K562 (cell line): ENCODE data around the gene ATF1. TPM values are rescaled to one million over a fixed set of nuclear protein-coding genes. Genes with fewer than 3 reads are reported as not detected.

Experiments
- BDP1 ChIP-seq: IDR thresholded peaks from 3 replicates; pipeline ENCODE4 v1.6.1; 2011; ENCODE audit not compliant: insufficient read length, insufficient read depth
- DLX4 ChIP-seq: fragments of 250-450 bp; sonication (Bioruptor Pico); IDR thresholded peaks from 2 replicates; pipeline ENCODE4 v1.6.1; 2021; ENCODE audit warnings: mild to moderate bottlenecking
- EHMT2 ChIP-seq: fragments of 450-650 bp; IDR thresholded peaks from 2 replicates; pipeline ENCODE4 v1.6.1; 2018; ENCODE audit warnings: antibody characterized with exemption
- HES1 ChIP-seq: fragments of 450-650 bp; IDR thresholded peaks from 2 replicates; pipeline ENCODE4 v1.6.1; 2016; ENCODE audit warnings: low read depth, mild to moderate bottlenecking, moderate library complexity
- LARP7 ChIP-seq: fragments of 450-650 bp; IDR thresholded peaks from 2 replicates; pipeline ENCODE4 v1.6.1; 2016
- MXD1 ChIP-seq: fragments of 250-450 bp; sonication (Bioruptor Pico); IDR thresholded peaks from 2 replicates; pipeline ENCODE4 v1.8.0; 2021; ENCODE audit warnings: borderline replicate concordance, mild to moderate bottlenecking, moderate library complexity; ENCODE audit not compliant: poor library complexity, severe bottlenecking
- NBN ChIP-seq: fragments of 450-650 bp; IDR thresholded peaks from 2 replicates; pipeline ENCODE4 v1.6.1; 2016; ENCODE audit warnings: low read depth, mild to moderate bottlenecking
- NEUROD1 ChIP-seq: fragments of 150-350 bp; IDR thresholded peaks from 2 replicates; pipeline ENCODE4 v1.6.1; 2014; ENCODE audit warnings: borderline replicate concordance, low read length, low read depth; ENCODE audit not compliant: partially characterized antibody
- NFXL1 ChIP-seq: fragments of 450-650 bp; formaldehyde crosslinking; IDR thresholded peaks from 2 replicates; pipeline ENCODE4 v1.4.0; 2021; ENCODE audit warnings: mild to moderate bottlenecking
- NONO ChIP-seq, 2 experiments: fragments of 200-400 bp in 1 of 2; fragments of 450-650 bp in 1 of 2; formaldehyde crosslinking in 1 of 2; IDR thresholded peaks; 2 replicates each; pipeline ENCODE4 v1.6.1; 2017; ENCODE audit warnings: low read depth in 2 of 2, mild to moderate bottlenecking in 2 of 2, moderate library complexity in 2 of 2, low read length in 1 of 2
- NR1H2 ChIP-seq: sonication (generic); formaldehyde crosslinking; IDR thresholded peaks from 2 replicates; pipeline ENCODE4 v1.4.0; 2020; ENCODE audit warnings: mild to moderate bottlenecking, missing genetic modification reagents
- POLR2G ChIP-seq: fragments of 200-400 bp; formaldehyde crosslinking; IDR thresholded peaks from 2 replicates; pipeline ENCODE4 v1.6.1; 2017; ENCODE audit warnings: low read depth, mild to moderate bottlenecking, antibody characterized with exemption, low read length, moderate library complexity
- SMC3 ChIP-seq: conservative IDR thresholded peaks from 2 replicates; pipeline ENCODE4 v1.6.1; 2011; ENCODE audit warnings: low read depth, low read length, improper control_type of control experiment; ENCODE audit not compliant: insufficient read depth
- SNIP1 ChIP-seq: fragments of 450-650 bp; IDR thresholded peaks from 2 replicates; pipeline ENCODE4 v1.7.1; 2017; ENCODE audit warnings: low read depth, mild to moderate bottlenecking
- SUPT5H ChIP-seq: fragments of 450-650 bp; IDR thresholded peaks from 2 replicates; pipeline ENCODE4 v1.6.1; 2016
- THAP12 ChIP-seq: fragments of 250-450 bp; sonication (Bioruptor Pico); IDR thresholded peaks from 2 replicates; pipeline ENCODE4 v1.9.0; 2021; ENCODE audit warnings: mild to moderate bottlenecking, inconsistent platforms
- TOE1 ChIP-seq, 2 experiments: fragments of 450-650 bp in 1 of 2; sonication (generic) in 1 of 2; formaldehyde crosslinking in 1 of 2; IDR thresholded peaks; 2 replicates each; pipeline versions ENCODE4 v1.7.1 to v1.8.0; 2016 to 2022; ENCODE audit warnings: borderline replicate concordance in 2 of 2, mild to moderate bottlenecking in 2 of 2, antibody characterized with exemption in 1 of 2, inconsistent platforms in 1 of 2, low read depth in 1 of 2, missing genetic modification reagents in 1 of 2, moderate library complexity in 1 of 2
- U2AF1 ChIP-seq: fragments of 200-400 bp; formaldehyde crosslinking; optimal IDR thresholded peaks from 2 replicates; pipeline ENCODE3; 2017; ENCODE audit warnings: mild to moderate bottlenecking, low read depth, low read length, moderate library complexity
- ZNF586 ChIP-seq: fragments of 450-650 bp; formaldehyde crosslinking; conservative IDR thresholded peaks from 2 replicates; pipeline ENCODE4 v1.4.0; 2020; ENCODE audit warnings: mild to moderate bottlenecking, moderate library complexity
- ZNF592 ChIP-seq: fragments of 450-650 bp; IDR thresholded peaks from 2 replicates; pipeline ENCODE4 v1.6.1; 2017; ENCODE audit warnings: antibody characterized with exemption, mild to moderate bottlenecking
- polyA plus RNA-seq, 8 experiments: library from polyadenylated mRNA; depleted of rRNA in 4 of 8; stranded (reverse) in 5 of 8; unstranded in 3 of 8; fragments of >200 nt; fragmentation: Nextera tagmentation in 2 of 8; fragmentation: Illumina TruSeq in 1 of 8; extraction: Ambion mirVana in 2 of 8; extraction: Trizol in 1 of 8; gene quantifications; 2 replicates each; pipeline versions ENCODE4 v1.2.1 to v1.2.3, GENCODE V29; 2011 to 2014; ENCODE audit warnings: inconsistent platforms in 1 of 8, missing spikeins in 1 of 8
- total RNA-seq, 7 experiments: library from RNA; depleted of rRNA in 6 of 7; stranded (reverse); fragments of >200 nt in 6 of 7; fragmentation: Illumina TruSeq in 2 of 7; extraction: Trizol in 2 of 7; gene quantifications; 2 replicates each; pipeline versions ENCODE4 v1.2.1 to v1.2.3, GENCODE V29; 2011 to 2021; ENCODE audit warnings: low replicate concordance in 1 of 7

The ATF1 gene
- total and polyA plus RNA-seq, 9 of the 15 experiments (the other 6 are each of a cell fraction or from before 2014, with no cell fraction given) = 19.8 to 83.5 (median 51.4) TPM

- TF ChIP-seq NONO (IDR thresholded peaks at IDR 0.05; ENCODE audit: low read depth in 2 of 2, low read length in 1 of 2) = peak in 1 of 2 experiments; percentile 21; a peak in 1 of 4 replicates
- TF ChIP-seq NEUROD1 = peak; percentile 77
- no peak for TF ChIP-seq U2AF1
- no peak for TF ChIP-seq ZNF586 (CRISPR knock-in tag)
- peak; percentile 92 for TF ChIP-seq SUPT5H
- TF ChIP-seq EHMT2 = no peak
- no peak; the same call in 1 of the 2 replicates for TF ChIP-seq HES1
- TF ChIP-seq NR1H2 (CRISPR knock-in tag) = 0 out of 2 replicates have a peak, but pooled peaks have one; percentile 13
- no peak; the same call in 1 of the 2 replicates for TF ChIP-seq LARP7
- TF ChIP-seq TOE1 (IDR thresholded peaks at IDR 0.05; ENCODE audit: borderline replicate concordance) = peak; percentile 90
- TF ChIP-seq TOE1 (CRISPR knock-in tag; IDR thresholded peaks at IDR 0.05; ENCODE audit: borderline replicate concordance, low read depth) = no peak
- TF ChIP-seq SNIP1 = no peak
- no peak for TF ChIP-seq NFXL1 (CRISPR knock-in tag)
- peak; percentile 57; the same call in 1 of the 2 replicates for TF ChIP-seq NBN
- TF ChIP-seq SMC3 = no peak
- no peak for TF ChIP-seq DLX4 (CRISPR knock-in tag)
- peak; percentile 52 for TF ChIP-seq ZNF592
- peak; percentile 78 for TF ChIP-seq THAP12 (CRISPR knock-in tag)
- TF ChIP-seq BDP1 = no peak
- no peak for TF ChIP-seq MXD1
- TF ChIP-seq POLR2G = peak; percentile 84
These were observed at the start of gene ATF1 (continued) for GRCh38 chr12:50763639-50764285.
